Pulmonary artery endothelial cell (primary cell): ENCODE data around the gene DNAI4. TPM values are rescaled to one million over a fixed set of nuclear protein-coding genes. Genes with fewer than 3 reads are reported as not detected.
"Not testable (repeated sequence)": the region's sequence is repeated elsewhere in the genome, so short reads cannot be mapped to it uniquely, and the experiment has no call there.

Experiments used
- DNase-seq: peaks from one replicate; pipeline ENCODE4 v3.0.0-alpha.2; 2011; ENCODE audit warnings: low read depth, low spot score
- total RNA-seq: library from RNA; depleted of rRNA; stranded (reverse); fragments of >200 nt; gene quantifications from 2 replicates; pipeline ENCODE4 v1.2.3, GENCODE V29; 2014

The DNAI4 gene
- total RNA-seq, 1 donor from 2014 or later: 3.6 TPM

DNA sequence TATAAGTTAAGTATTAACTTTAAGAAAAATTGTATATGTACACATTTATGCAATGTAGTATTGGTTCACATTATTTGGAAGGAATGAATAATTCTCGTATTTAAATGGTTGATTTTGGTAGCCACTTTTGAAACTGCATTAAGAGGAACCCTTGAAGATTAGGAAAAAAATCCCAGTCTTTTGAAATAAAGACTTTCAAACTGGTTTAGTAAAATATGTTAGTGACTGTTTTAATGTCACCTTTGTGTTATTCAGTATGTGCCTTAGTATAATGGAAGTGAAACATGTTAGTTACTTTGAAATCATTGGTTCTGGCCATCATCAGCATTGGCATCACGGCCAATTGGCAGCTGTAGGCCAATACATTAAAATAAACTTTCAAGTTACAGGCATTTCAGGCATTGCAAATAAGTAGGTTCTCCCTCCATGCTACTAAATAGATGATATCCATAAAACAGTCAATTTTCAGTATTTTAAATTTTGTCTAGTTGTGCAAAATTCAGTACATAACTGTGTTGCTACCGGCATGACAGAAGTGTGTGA lies 4.6 kb upstream of the DNAI4 start:
- no peak for DNase-seq

DNA sequence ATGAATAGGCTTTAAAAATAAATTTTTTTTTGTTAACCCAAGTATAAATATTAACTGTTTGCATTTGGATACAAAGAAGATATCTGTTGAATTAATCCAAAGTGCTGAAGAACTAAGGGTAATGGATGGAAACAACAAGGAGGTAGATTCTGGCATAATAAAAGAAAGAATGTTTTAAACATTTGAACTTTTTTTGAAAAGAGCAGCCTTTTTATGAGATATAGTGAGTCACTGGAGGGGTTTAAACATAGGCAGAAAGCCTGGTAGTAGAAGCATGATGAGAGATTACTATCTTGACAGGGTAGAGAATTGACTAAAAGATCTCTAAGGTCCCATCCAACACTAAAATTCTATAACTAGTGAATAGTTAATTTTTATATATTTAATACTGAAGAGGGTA lies 2.9 kb upstream of the DNAI4 start:
- no peak for DNase-seq

- DNase-seq: no peak
Observed at GRCh38 chr1:66925944-66926343, 1.3 kb upstream of the DNAI4 start.

DNA sequence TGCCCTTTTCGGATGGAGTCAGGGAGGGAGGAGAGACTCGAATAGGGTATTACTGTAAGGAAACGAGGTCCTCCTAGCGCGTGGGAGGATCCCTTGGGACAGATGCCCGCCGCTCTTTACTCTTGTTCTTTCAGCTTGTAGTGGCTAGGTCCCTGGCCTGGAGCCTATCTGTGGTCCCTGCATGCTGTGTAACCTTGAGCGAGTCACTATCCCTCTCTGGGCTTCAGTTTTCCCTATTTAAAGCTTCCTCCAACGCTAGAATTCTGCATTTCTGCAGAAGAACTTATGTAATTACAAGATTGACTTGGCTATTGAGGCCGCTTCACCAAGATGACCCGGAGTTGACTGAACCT lies 878 bp upstream of the DNAI4 start:
- DNase-seq: no peak

DNA sequence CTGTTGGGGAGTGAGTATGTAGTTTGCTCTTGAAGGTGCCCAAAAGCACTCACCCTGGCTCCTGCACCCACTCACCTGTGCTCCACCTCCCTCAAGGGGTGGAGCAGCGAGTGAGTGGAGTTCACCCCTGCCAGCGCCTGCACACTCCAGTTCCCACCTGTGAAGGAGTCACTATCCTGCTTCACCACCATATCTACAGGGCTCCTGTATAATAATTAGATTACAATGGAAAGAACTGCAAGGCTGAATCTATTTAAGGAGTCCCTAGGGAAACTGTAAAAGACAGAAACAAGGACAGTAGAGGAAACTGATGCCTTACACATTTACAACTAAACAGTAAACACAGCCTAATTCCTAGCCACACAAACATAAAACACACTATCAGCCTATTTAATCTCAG lies 4.1 kb downstream of the DNAI4 start:
- no peak for DNase-seq

DNA sequence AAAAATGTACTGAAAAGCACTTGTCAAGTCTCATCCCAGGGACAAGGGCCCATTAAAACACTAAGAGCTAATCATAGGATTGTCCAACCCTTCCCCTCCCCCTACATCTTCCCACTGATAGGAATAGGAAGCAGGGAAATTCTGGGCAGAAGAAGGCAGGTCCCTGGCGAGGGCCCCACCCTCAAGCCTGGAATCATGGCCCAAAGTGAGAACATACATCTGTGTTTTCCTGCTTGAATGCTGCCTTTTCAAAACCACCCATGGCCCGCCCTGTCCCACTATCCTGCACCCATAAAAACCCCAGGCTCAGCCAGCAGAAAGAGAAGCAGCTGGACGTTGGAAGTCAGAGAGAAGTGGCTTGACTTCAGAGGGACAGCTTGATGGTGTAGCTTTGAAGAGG lies 4.8 kb downstream of the DNAI4 start:
- no peak for DNase-seq

DNA sequence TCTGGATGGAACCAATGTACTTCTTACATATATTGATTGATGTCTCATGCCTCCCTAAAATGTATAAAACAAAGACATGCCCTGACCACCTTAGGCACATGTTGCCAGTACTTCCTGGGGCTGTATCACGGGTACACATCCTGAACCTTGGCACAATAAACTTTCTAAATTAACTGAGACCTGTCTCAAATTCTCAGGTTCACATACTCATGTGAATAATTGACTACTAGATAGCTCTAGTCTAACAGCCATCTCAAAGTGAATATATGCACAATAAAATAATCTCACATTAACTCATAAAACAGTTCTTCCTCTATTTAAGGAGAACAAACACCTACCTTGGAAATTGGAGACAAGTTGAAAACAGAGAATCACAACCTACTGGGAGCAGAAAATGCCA lies 5.6 kb downstream of the DNAI4 start:
- no peak for DNase-seq

DNA sequence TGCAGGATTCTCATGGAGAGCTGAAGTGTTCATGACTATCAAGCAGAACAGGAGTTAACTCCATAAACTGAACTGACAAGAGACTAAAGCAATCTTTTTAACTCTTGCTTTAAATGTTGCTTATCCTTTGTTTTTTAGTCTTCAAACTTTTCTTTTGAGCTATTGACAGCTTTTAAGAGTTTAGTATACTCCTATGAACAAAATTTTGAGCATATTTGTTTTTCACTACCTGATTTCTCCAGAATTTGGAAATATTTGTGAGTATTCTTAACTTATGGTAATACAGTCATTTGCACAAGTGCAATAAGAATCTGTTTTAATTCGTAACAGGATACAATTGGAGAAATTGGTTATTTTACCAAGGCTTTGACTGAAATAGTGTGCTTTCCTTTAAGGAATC lies 7.2 kb downstream of the DNAI4 start:
- no peak for DNase-seq

DNA sequence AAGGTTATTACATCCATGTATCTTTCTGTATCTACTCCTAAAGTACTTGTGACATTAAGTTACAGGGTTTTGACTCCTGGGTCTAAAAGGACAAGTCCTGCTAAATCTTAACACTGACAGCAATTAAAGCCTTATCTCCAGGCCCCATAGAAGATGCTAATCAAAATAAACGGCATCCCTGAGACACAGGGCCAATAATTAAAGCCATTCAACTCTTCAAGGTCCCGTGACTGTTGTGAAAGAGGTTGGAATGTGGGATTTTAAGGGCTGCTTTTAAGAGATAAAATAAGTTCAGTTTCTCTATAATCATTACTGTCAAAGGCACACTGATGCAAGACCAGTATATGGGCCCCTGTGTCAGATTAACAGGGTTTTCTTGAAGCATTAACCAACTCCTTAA lies 8.3 kb downstream of the DNAI4 start:
- DNase-seq: no peak

GRCh38 chr1:66915203-66915602 lies 9.5 kb downstream of the DNAI4 start:
- DNase-seq: not testable (repeated sequence)

- DNase-seq: no peak
Observed at GRCh38 chr1:66893712-66894111, 30.9 kb downstream of the DNAI4 start.

DNA sequence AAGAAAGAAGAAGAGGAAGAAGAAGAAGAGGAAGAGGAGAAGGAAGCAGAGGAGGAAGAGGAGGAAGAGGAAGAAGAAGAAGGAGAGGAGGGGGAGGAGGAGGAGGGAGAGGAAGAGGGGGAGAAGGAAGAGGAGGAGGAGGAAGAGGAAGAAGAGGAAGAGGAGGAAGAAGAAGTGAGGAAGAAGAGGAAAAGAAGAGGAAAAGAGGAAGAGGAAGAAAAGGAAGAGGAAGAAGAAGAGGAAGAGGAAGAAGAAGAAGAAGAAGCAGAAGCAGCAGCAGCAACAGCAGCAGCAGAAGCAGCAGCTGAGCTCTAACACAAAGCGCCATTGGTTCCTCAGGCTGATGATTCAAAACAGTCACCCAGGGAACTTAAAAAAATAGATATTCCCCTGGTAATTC lies 34.0 kb downstream of the DNAI4 start:
- DNase-seq: no peak

DNA sequence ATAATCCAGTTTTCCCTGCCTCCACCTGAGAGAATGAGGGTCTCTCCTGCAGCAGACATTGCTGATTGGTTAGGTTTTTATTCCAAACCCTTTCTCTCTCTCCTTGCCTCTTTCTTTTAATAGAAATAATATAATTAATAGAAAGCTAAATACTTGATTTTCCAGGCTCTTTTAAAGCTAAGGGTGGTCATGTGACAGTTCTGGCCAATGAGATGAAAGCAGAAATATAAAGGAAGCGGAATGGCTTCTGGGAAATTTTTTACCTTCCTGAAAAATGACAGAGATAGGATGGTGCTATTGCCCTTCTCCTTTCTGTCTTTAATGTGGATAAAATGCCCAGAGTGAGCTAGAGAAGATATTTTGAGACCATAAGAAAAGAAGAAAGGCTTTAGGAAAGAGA lies 35.6 kb downstream of the DNAI4 start:
- DNase-seq: no peak

GRCh38 chr1:66876664-66877063 lies 48.0 kb downstream of the DNAI4 start:
- no peak for DNase-seq

DNA sequence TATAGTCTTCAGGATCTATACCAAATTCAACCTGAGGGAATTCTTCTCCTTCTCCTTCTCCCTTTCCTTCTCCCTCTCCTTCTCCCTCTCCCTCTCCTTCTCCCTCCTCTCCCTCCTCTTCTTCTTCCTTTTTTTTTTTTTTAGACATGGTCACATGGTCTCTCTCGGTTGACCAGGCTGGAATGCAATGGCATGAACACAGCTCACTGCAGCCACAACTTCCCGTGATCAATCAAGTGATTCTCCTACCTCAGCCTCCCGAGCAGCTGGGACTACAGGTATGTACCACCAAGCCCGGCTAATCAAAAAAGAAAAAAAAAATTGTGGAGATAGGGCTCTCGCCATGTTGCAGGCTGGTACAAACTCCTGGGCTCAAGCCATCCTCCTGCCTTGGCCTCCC lies 51.5 kb downstream of the DNAI4 start:
- no peak for DNase-seq

GRCh38 chr1:66872024-66872423 lies 52.6 kb downstream of the DNAI4 start:
- not testable (repeated sequence) for DNase-seq

GRCh38 chr1:66867501-66867900 lies 57.2 kb downstream of the DNAI4 start:
- DNase-seq: no peak

DNA sequence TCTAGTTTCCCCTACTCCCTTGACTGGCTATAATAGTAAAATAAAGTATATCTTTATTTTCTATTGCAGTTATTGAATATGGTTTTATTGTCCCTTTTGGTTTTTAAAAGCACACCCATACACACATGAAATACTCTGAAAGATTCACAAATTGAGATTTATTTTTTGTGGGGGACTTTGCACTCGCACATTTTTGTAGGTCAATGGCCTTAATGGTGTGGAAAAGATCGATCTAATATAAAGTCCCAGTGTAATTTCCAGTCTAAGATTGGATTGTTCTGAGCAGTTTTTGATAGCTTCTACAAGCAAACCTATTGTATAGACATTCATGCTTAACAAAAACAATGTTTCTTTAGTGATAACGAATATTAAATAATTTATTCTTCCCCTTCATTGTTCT lies 64.1 kb downstream of the DNAI4 start:
- DNase-seq: no peak

- no peak for DNase-seq
Observed at GRCh38 chr1:66853379-66853778, 71.3 kb downstream of the DNAI4 start.

GRCh38 chr1:66852870-66853269 lies 71.8 kb downstream of the DNAI4 start:
- no peak for DNase-seq

GRCh38 chr1:66850989-66851388 lies 73.7 kb downstream of the DNAI4 start:
- no peak for DNase-seq

GRCh38 chr1:66848193-66848592 lies 76.5 kb downstream of the DNAI4 start:
- DNase-seq: no peak

DNA sequence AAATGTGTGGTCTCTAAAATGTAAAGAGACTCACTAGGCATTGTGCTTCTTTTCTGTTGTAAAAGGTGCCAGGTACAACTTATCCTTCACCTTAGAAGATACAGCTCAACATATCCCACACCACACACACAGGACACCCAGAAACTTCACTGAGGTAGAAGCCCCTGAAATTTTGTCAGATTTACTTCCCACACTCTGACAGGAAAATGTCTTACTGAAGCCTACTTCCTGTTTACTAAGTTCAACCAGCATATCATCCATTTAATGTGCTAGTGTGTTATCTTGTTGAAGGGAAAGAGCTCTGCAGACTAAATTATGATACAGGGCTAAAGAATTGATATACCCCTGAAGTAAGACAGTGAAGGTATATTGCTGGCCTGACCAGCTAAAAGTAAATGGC lies 83.7 kb downstream of the DNAI4 start:
- DNase-seq: no peak

GRCh38 chr1:66834926-66835325 lies 89.7 kb downstream of the DNAI4 start:
- DNase-seq: no peak
